NCI-H2081 treated with DMSO at 0.1 percent for 48 hours (cell line): ENCODE data around the gene MAP4K3.
"Not testable (repeated sequence)": the region's sequence is repeated elsewhere in the genome, so short reads cannot be mapped to it uniquely, and the experiment has no call there.

ENCODE experiments used
- DNase-seq: peaks from one replicate; lab custom pipeline; 2025; lab: John Stamatoyannopoulos, UW

The MAP4K3 gene

GRCh38 chr2:39408351-39409136 lies 28.5 kb downstream of the MAP4K3 start:
- no peak for DNase-seq

- no peak for DNase-seq
Measured at GRCh38 chr2:39407516-39408296, 29.4 kb downstream of the MAP4K3 start.

- no peak for DNase-seq
Measured at GRCh38 chr2:39405364-39405763, 31.7 kb downstream of the MAP4K3 start.

GRCh38 chr2:39403311-39403710 lies 33.8 kb downstream of the MAP4K3 start:
- no peak for DNase-seq

- DNase-seq, result no peak
Measured at GRCh38 chr2:39401319-39401718, 35.8 kb downstream of the MAP4K3 start.

- DNase-seq, result no peak
Measured at GRCh38 chr2:39399570-39399969, 37.5 kb downstream of the MAP4K3 start.

- DNase-seq, result no peak
Measured at GRCh38 chr2:39395313-39395712, 41.8 kb downstream of the MAP4K3 start.

GRCh38 chr2:39394516-39394961 lies 42.5 kb downstream of the MAP4K3 start:
- DNase-seq, result no peak

- DNase-seq, result no peak
Measured at GRCh38 chr2:39392672-39393071, 44.4 kb downstream of the MAP4K3 start.

- no peak for DNase-seq
Measured at GRCh38 chr2:39390216-39390615, 46.9 kb downstream of the MAP4K3 start.

GRCh38 chr2:39386064-39386463 lies 51.0 kb downstream of the MAP4K3 start:
- no peak for DNase-seq

- no peak for DNase-seq
Measured at GRCh38 chr2:39385172-39385571, 51.9 kb downstream of the MAP4K3 start.

GRCh38 chr2:39384071-39384470 lies 53.0 kb downstream of the MAP4K3 start:
- not testable (repeated sequence) for DNase-seq

- no peak for DNase-seq
Measured at GRCh38 chr2:39383146-39383545, 53.9 kb downstream of the MAP4K3 start.

GRCh38 chr2:39381653-39382052 lies 55.4 kb downstream of the MAP4K3 start:
- no peak for DNase-seq

GRCh38 chr2:39380525-39381150 lies 56.4 kb downstream of the MAP4K3 start:
- no peak for DNase-seq

GRCh38 chr2:39379643-39380524 lies 57.2 kb downstream of the MAP4K3 start:
- peak; percentile 36 for DNase-seq

GRCh38 chr2:39378968-39379367 lies 58.1 kb downstream of the MAP4K3 start:
- no peak for DNase-seq

- DNase-seq, result no peak
Measured at GRCh38 chr2:39377226-39377939, 59.7 kb downstream of the MAP4K3 start.

GRCh38 chr2:39375917-39376316 lies 61.2 kb downstream of the MAP4K3 start:
- DNase-seq, result no peak

GRCh38 chr2:39373181-39373802 lies 63.8 kb downstream of the MAP4K3 start:
- no peak for DNase-seq
